ENCODE measurements around the gene METTL18. TPM values are rescaled to one million over a fixed set of nuclear protein-coding genes. Genes with fewer than 3 reads are reported as not detected.

Gene METTL18
- total RNA-seq, 6 experiments from 2014 or later: 2.2 to 4.4 (median 2.8) TPM

- ATAC-seq (peak; percentile 70 to 82 (median 80)), DNase-seq (no peak)
- Histone ChIP-seq H3K4me1 (no peaks in the 10 kb centered on the region), H3K36me3 (peaks cover 0 to 23% (median 0%) of the 10 kb centered on the region in 4 donors), H3K9me3 (peaks cover 0 to 3% (median 0%) of the 10 kb centered on the region in 4 donors), H3K27me3 (no peaks in the 10 kb centered on the region), H3K27ac (no peak overlapping the region), H3K4me3 (no peak overlapping the region)
- TF ChIP-seq POLR2A (IDR thresholded peaks at IDR 0.05) (no peak), CTCF (IDR thresholded peaks at IDR 0.05) (peak; percentile 55 to 71 (median 58))
- intact Hi-C loops (cut with DNase I): no loop called here
- 0% methylated on average over 2 of the region's 4 CpGs for WGBS (ENCODE audit: insufficient coverage, low coverage, low lambda C conversion rate, missing lambda C conversion rate)
Observed at GRCh38 chr1:169809370-169810095, 14.8 kb upstream of the METTL18 start.

DNA sequence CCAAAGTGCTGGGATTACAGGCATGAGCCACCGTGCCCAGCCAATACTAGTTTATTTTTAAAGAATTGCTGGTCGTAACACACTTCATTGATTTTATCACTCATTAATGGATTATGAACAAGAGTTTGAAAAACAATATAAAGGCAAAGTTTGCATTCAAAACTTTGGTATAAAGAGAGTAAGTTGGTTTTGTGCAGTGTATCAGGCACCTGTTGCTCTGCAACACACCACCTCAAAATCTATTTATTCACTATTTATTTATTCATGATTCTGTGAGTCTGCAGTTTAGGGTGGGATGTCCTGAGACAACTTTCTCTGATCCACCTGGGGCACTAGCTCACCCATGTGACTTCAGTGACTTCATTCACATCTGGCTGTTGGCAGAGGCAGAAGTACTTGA, 10.2 kb upstream of the METTL18 start:
- TF ChIP-seq POLR2A (IDR thresholded peaks at IDR 0.05): no peak
- no peak overlapping the region for H3K4me3 ChIP-seq
- no peaks in the 10 kb centered on the region for H3K9me3 ChIP-seq
- H3K27me3 ChIP-seq: no peaks in the 10 kb centered on the region
- ATAC-seq (no peak), DNase-seq (no peak)
- H3K36me3 ChIP-seq: peaks cover 0 to 32% (median 0%) of the 10 kb centered on the region in 4 donors
- 100% methylated on average over 2 of the region's 2 CpGs for WGBS (ENCODE audit: insufficient coverage, low coverage, low lambda C conversion rate, missing lambda C conversion rate)
- intact Hi-C loops (cut with DNase I): no loop called here
- no peak overlapping the region for H3K27ac ChIP-seq
- no peaks in the 10 kb centered on the region for H3K4me1 ChIP-seq

DNA sequence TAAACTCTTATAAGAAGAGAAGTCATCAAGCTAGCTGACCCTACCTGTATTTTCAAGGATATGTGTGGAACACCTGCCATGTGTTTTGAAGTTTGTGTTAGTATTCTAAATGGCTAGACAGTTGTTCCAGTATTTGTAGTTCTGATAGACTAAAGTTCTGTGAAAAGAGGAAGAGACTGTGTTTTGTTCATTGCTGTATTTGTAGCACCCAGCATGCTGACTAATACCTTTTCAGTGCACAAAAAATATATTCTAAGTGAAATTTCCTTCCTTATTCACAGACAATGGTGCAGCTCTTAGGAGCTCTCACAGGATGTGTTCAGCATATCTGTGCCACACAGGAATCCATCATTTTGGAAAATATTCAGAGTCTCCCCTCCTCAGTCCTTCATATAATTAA, 8.2 kb upstream of the METTL18 start:
- Histone ChIP-seq H3K4me3 (no peak overlapping the region), H3K4me1 (no peaks in the 10 kb centered on the region), H3K27me3 (no peaks in the 10 kb centered on the region), H3K36me3 (peaks cover 0 to 30% (median 0%) of the 10 kb centered on the region in 4 donors), H3K27ac (no peak overlapping the region), H3K9me3 (no peaks in the 10 kb centered on the region)
- TF ChIP-seq POLR2A (IDR thresholded peaks at IDR 0.05) (no peak), CTCF (IDR thresholded peaks at IDR 0.05) (no peak)
- ATAC-seq (peak in 2 of 4 donors; percentile 28 to 39), DNase-seq (no peak)
- intact Hi-C loops (cut with DNase I): no loop called here

- WGBS (ENCODE audit: insufficient coverage, low coverage, low lambda C conversion rate, missing lambda C conversion rate): 96% methylated on average over 4 of the region's 5 CpGs
- no peak for TF ChIP-seq CTCF (IDR thresholded peaks at IDR 0.05)
- no peak for TF ChIP-seq POLR2A (IDR thresholded peaks at IDR 0.05)
- H3K4me1 ChIP-seq: peaks cover 0 to 13% (median 2%) of the 10 kb centered on the region in 4 donors
Observed at GRCh38 chr1:169797281-169797680, 2.6 kb upstream of the METTL18 start.

GRCh38 chr1:169796274-169796810, 1.6 kb upstream of the METTL18 start:
- H3K4me1 ChIP-seq: peaks cover 0 to 13% (median 2%) of the 10 kb centered on the region in 4 donors
- 77% methylated on average over 6 of the region's 7 CpGs for WGBS (ENCODE audit: insufficient coverage, low coverage, low lambda C conversion rate, missing lambda C conversion rate)
- intact Hi-C loops (cut with DNase I): no loop called here

More at GRCh38 chr1:169797281-169797680, 2.6 kb upstream of the METTL18 start:
- Histone ChIP-seq H3K36me3 (no peaks in the 10 kb centered on the region), H3K4me3 (no peak overlapping the region), H3K27ac (no peak overlapping the region), H3K9me3 (no peaks in the 10 kb centered on the region), H3K27me3 (no peaks in the 10 kb centered on the region)
- intact Hi-C loops (cut with DNase I): no loop called here
- ATAC-seq (no peak), DNase-seq (no peak)

More at GRCh38 chr1:169796274-169796810, 1.6 kb upstream of the METTL18 start:
- no peaks in the 10 kb centered on the region for H3K36me3 ChIP-seq
- no peak for DNase-seq
- H3K27me3 ChIP-seq: no peaks in the 10 kb centered on the region
- ATAC-seq: no peak
- no peak overlapping the region for H3K4me3 ChIP-seq
- TF ChIP-seq CTCF (IDR thresholded peaks at IDR 0.05) (no peak), POLR2A (IDR thresholded peaks at IDR 0.05) (no peak)
- H3K9me3 ChIP-seq: no peaks in the 10 kb centered on the region
- no peak overlapping the region for H3K27ac ChIP-seq

Measured in right lobe of liver (tissue), 6 donors.